Putamen (tissue), 1 donor: ENCODE data around the gene RELL1.

ENCODE experiments used
- DNase-seq: peaks from one replicate; pipeline ENCODE4 v3.0.0-alpha.2; 2016; ENCODE audit warnings: low spot score

RELL1 gene

GRCh38 chr4:37665333-37666320, 20.5 kb downstream of the RELL1 start:
- DNase-seq: no peak

- no peak for DNase-seq
Measured at GRCh38 chr4:37664696-37665095, 21.5 kb downstream of the RELL1 start.

- DNase-seq: no peak
Measured at GRCh38 chr4:37663552-37663951, 22.6 kb downstream of the RELL1 start.

GRCh38 chr4:37662861-37663390, 23.2 kb downstream of the RELL1 start:
- DNase-seq: no peak

- no peak for DNase-seq
Measured at GRCh38 chr4:37662251-37662650, 23.9 kb downstream of the RELL1 start.

- no peak for DNase-seq
Measured at GRCh38 chr4:37661772-37662171, 24.4 kb downstream of the RELL1 start.

GRCh38 chr4:37659696-37660095, 26.5 kb downstream of the RELL1 start:
- DNase-seq: no peak

- no peak for DNase-seq
Measured at GRCh38 chr4:37656649-37657048, 29.5 kb downstream of the RELL1 start.

GRCh38 chr4:37653601-37654000, 32.6 kb downstream of the RELL1 start:
- DNase-seq: no peak

GRCh38 chr4:37652747-37653527, 33.2 kb downstream of the RELL1 start:
- no peak for DNase-seq

GRCh38 chr4:37651781-37652377, 34.3 kb downstream of the RELL1 start:
- DNase-seq: no peak

- DNase-seq: no peak
Measured at GRCh38 chr4:37650481-37650880, 35.7 kb downstream of the RELL1 start.

GRCh38 chr4:37649268-37649667, 36.9 kb downstream of the RELL1 start:
- no peak for DNase-seq

- no peak for DNase-seq
Measured at GRCh38 chr4:37648084-37648817, 37.9 kb downstream of the RELL1 start.

- no peak for DNase-seq
Measured at GRCh38 chr4:37646247-37646646, 39.9 kb downstream of the RELL1 start.

- no peak for DNase-seq
Measured at GRCh38 chr4:37645736-37646135, 40.4 kb downstream of the RELL1 start.

- no peak for DNase-seq
Measured at GRCh38 chr4:37644962-37645361, 41.2 kb downstream of the RELL1 start.

GRCh38 chr4:37641886-37642849, 44.0 kb downstream of the RELL1 start:
- DNase-seq: no peak

- DNase-seq: no peak
Measured at GRCh38 chr4:37641352-37641751, 44.8 kb downstream of the RELL1 start.

GRCh38 chr4:37639551-37640285, 46.5 kb downstream of the RELL1 start:
- DNase-seq: no peak
